Measurements from ENCODE around the gene CDH23.

- no peak for TF ChIP-seq SP1 (CRISPR knock-in tag; conservative IDR thresholded peaks at IDR 0.05)
- no peak for TF ChIP-seq CTCF (IDR thresholded peaks at IDR 0.05)
- TF ChIP-seq TCF7 (CRISPR knock-in tag; IDR thresholded peaks at IDR 0.05; ENCODE audit: low read depth): no peak
- no peak for TF ChIP-seq HMGXB4 (CRISPR knock-in tag; IDR thresholded peaks at IDR 0.05)
- no peak for TF ChIP-seq MYBL2 (CRISPR knock-in tag; IDR thresholded peaks at IDR 0.05)
- TF ChIP-seq RORB (CRISPR knock-in tag; IDR thresholded peaks at IDR 0.05): no peak
- no peak for TF ChIP-seq ESRRA (CRISPR knock-in tag; IDR thresholded peaks at IDR 0.05; ENCODE audit: borderline replicate concordance)
These were observed 42.0 kb downstream of the CDH23 start for GRCh38 chr10:71438761-71439160.

Measured in WTC11 (cell line).